ENCODE data around the gene RFX4. TPM values are rescaled to one million over a fixed set of nuclear protein-coding genes. Genes with fewer than 3 reads are reported as not detected.

The RFX4 gene
- total and polyA plus RNA-seq, 9 of the 15 experiments (the other 6 are each of a cell fraction or from before 2014, with no cell fraction given) = not detected

GRCh38 chr12:106771425-106771824 is 188.6 kb downstream of the RFX4 start:
- Histone ChIP-seq H3K79me2 (ENCODE audit: control insufficient read depth, insufficient read depth, low read length) (peaks cover 18% of the 10 kb centered on the region), H3K4me1 (replicated peaks in 1 of 2; ENCODE audit: control insufficient read depth in 2 of 2, insufficient read depth in 2 of 2, low read length in 2 of 2) (peaks cover 13 to 15% of the 10 kb centered on the region in 2 experiments; a peak in 4 of 5 replicates), H3K27me3 (ENCODE audit: control insufficient read depth in 2 of 2, insufficient read depth in 2 of 2, low read length in 2 of 2) (no peaks in the 10 kb centered on the region), H3K9ac (ENCODE audit: insufficient read depth in 1 of 2, low read depth in 2 of 2, low read length in 2 of 2) (no peak overlapping the region), H3K9me3 (replicated peaks; ENCODE audit: control insufficient read depth, insufficient read depth, low read depth, low read length) (peaks cover 7% of the 10 kb centered on the region), H3K4me2 (ENCODE audit: insufficient read depth, low read length) (no peak overlapping the region), H3K4me3 (no peak overlapping the region), H3K27ac (ENCODE audit: extremely low read depth, low read depth, low read length) (no peak overlapping the region), H2AFZ (ENCODE audit: low read depth, low read length) (no peak overlapping the region), H4K20me1 (replicated peaks; ENCODE audit: control insufficient read depth, insufficient read depth, low read length) (no peaks in the 10 kb centered on the region), H3K9me1 (ENCODE audit: control insufficient read depth, insufficient read depth, low read length) (no peaks in the 10 kb centered on the region), H3K36me3 (ENCODE audit: control insufficient read depth, insufficient read depth, low read length) (no peaks in the 10 kb centered on the region)
- CTCF ChIA-PET (ENCODE audit: low intra/inter-chr PET ratio) = no interaction called here
- POLR2A ChIA-PET = no interaction called here
- DNase-seq (ENCODE audit: extremely low read depth in 1 of 4, low spot score in 3 of 4) (no peak), ATAC-seq (no peak), FAIRE-seq (no peak)
- no TSS peak for BruUV-seq (replicated peaks)
- intact Hi-C loops (cut with micrococcal nuclease) (no loop called here), in situ Hi-C loops (cut with MboI) (no loop called here)
- TF ChIP-seq ZNF124 (CRISPR knock-in tag; IDR thresholded peaks at IDR 0.05) (no peak), MAFF (IDR thresholded peaks at IDR 0.05; ENCODE audit: low read length) (no peak), COPS2 (conservative IDR thresholded peaks at IDR 0.05) (no peak), BRF1 (IDR thresholded peaks at IDR 0.05; ENCODE audit: borderline replicate concordance, extremely low read depth, insufficient read length) (no peak), U2AF2 (optimal IDR thresholded peaks at IDR 0.05; ENCODE audit: low read depth, low read length) (no peak), NEUROD1 (IDR thresholded peaks at IDR 0.05; ENCODE audit: borderline replicate concordance, low read depth, low read length, partially characterized antibody) (no peak), NFE2 (IDR thresholded peaks at IDR 0.05; ENCODE audit: low read depth) (no peak), FOXP1 (CRISPR knock-in tag; IDR thresholded peaks at IDR 0.05) (no peak), ZNF133 (CRISPR knock-in tag; IDR thresholded peaks at IDR 0.05) (no peak), MGA (IDR thresholded peaks at IDR 0.05) (no peak)
- TF ChIP-seq, protein P1, sequence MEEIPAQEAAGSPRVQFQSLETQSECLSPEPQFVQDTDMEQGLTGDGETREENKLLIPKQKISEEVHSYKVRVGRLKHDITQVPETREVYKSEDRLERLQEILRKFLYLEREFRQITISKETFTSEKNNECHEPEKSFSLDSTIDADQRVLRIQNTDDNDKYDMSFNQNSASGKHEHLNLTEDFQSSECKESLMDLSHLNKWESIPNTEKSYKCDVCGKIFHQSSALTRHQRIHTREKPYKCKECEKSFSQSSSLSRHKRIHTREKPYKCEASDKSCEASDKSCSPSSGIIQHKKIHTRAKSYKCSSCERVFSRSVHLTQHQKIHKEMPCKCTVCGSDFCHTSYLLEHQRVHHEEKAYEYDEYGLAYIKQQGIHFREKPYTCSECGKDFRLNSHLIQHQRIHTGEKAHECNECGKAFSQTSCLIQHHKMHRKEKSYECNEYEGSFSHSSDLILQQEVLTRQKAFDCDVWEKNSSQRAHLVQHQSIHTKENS (CRISPR knock-in tag; IDR thresholded peaks at IDR 0.05) = no peak
